Measurements from ENCODE around the gene ADAMTSL1.

The ADAMTSL1 gene

DNA sequence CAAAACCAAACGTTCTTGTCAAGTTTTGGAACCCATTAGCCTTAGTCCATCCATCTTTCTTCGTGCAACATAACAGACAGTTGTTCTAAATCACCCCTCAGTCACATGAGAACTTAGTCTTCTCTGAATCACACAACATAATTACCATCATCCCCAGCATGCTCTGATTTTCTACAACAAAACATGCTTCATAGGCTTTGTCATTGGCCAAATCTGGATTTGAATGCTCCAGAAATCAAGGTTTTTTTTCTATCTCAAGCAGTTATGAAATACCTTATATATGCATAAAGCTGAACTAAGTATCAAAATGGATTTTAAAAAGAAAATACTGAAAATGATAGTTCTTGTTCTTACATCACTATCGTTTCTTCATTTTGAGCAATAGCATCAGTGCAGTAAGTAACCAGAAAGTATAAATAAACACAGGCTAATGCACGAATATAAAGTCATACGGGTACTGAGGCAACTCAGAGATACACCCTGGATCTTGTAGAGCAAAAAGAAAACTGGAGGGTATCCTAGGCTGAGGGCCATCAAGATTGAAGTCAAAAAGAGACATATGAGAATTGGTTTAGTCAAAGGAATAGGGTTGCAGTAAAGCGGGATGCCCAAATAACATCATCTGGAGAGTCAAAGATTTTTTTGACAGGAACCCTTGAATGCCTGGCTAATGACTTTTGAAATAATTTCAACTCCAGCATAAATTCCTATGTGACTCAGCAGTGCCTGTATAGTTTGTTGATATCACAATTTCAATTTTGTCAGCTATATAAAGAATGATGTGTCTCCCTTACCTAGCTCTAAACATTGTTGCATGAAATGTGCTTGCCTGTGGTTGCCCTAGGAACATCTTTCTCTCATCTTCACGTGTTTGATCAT lies 164.7 kb downstream of the ADAMTSL1 start:
- Histone ChIP-seq H3K27ac (ENCODE audit: low read depth, low read length) (no peak overlapping the region), H3K4me3 (ENCODE audit: low read length) (no peak overlapping the region), H3K4me1 (ENCODE audit: insufficient read depth, low read length) (no peaks in the 10 kb centered on the region), H3K9ac (ENCODE audit: low read depth, low read length) (no peak overlapping the region), H3K36me3 (ENCODE audit: insufficient read depth, low read length) (no peaks in the 10 kb centered on the region), H3K27me3 (ENCODE audit: insufficient read depth, low read length) (no peaks in the 10 kb centered on the region), H3K9me3 (ENCODE audit: insufficient read depth, low read depth, low read length) (no peaks in the 10 kb centered on the region)
- WGBS = 94% methylated on average over 7 of the region's 7 CpGs

DNA sequence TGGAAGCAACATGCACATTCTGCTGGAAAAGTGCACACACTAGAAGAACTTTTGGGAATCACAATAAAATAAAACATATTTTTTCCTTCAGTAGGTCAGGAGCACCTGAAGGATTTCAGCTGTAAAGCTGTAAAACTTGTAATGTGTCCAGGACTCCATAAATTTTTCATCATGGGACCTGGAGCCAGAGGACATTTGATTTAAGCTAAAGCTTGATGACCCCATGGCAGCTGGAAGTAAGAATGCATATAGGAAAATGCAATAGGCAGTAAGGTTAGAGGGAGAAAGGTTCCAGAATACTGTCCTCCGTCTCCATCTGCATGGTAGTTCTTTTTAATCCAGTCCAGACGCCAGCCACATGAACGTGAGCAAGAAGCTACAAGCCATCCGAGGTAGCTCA lies 166.0 kb downstream of the ADAMTSL1 start:
- no peak overlapping the region for H3K27ac ChIP-seq (ENCODE audit: low read depth, low read length)
- H3K36me3 ChIP-seq (ENCODE audit: insufficient read depth, low read length) = no peaks in the 10 kb centered on the region
- H3K9me3 ChIP-seq (ENCODE audit: insufficient read depth, low read depth, low read length) = no peaks in the 10 kb centered on the region
- WGBS = 94% methylated on average over 4 of the region's 4 CpGs
- no peaks in the 10 kb centered on the region for H3K27me3 ChIP-seq (ENCODE audit: insufficient read depth, low read length)
- H3K4me3 ChIP-seq (ENCODE audit: low read length) = no peak overlapping the region
- no peak overlapping the region for H3K9ac ChIP-seq (ENCODE audit: low read depth, low read length)
- H3K4me1 ChIP-seq (ENCODE audit: insufficient read depth, low read length) = no peaks in the 10 kb centered on the region

DNA sequence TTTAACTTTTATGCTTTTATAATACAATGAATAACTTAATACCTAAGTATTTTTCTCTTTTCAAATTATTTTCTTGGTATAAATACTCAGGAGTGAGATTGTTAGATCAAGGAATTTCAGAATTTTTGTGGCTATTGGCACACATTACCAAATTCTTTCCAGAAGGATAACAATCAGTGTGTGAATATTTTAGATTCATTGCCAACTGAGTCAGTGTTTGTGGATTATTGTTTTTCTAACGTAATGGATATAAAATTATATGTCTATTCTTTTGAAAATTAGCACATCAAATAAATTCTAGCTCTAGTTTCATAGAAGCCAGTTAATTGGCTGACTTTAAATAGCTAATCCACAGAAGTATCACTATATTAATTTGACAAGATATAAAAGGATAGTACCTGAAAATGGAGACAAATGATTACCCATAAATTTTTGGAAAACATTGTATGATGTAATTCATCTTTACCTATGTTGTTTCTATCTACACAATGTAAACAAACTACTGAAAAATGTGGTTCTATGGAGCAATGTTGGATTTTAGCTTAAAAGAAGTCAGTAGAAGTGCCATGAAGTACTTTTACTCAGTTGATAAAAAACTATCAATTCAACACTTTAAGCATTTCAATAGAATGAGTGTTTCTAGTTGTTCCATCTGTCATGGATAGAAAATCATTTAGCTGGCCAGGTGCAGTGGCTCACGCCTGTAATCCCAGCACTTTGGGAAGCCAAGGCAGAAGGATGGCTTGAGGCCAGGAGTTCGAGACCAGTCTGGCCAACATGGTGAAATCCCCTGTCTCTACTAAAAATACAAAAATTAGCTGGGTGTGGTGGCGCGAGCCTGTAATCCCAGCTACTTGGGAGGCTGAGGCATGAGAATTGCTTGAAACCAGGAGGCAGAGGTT lies 185.1 kb downstream of the ADAMTSL1 start:
- H3K27ac ChIP-seq (ENCODE audit: low read depth, low read length) = no peak overlapping the region
- WGBS = 93% methylated on average over 4 of the region's 5 CpGs
- no peak overlapping the region for H3K9ac ChIP-seq (ENCODE audit: low read depth, low read length)
- no peak overlapping the region for H3K4me3 ChIP-seq (ENCODE audit: low read length)
- no peaks in the 10 kb centered on the region for H3K4me1 ChIP-seq (ENCODE audit: insufficient read depth, low read length)
- no peaks in the 10 kb centered on the region for H3K27me3 ChIP-seq (ENCODE audit: insufficient read depth, low read length)
- no peaks in the 10 kb centered on the region for H3K9me3 ChIP-seq (ENCODE audit: insufficient read depth, low read depth, low read length)
- H3K36me3 ChIP-seq (ENCODE audit: insufficient read depth, low read length) = no peaks in the 10 kb centered on the region

DNA sequence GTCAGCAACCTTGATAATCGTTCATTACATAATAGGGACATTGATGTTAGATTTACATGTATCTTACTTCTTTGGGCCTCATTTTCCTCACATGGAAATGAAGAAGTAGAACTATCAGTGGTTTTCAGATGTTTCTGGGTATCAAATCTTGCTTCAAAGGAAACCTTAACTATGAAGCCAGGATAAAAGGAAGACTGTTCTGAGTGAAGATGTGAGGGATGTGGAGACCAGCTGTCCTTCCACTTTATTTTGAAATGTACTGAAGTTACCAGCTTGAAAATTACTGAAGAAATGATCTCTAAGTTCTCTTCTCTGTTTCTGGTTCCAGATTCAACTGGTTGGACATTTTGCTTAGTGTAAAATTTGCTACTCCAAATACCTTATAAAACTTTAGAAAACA lies 186.0 kb downstream of the ADAMTSL1 start:
- no peak overlapping the region for H3K27ac ChIP-seq (ENCODE audit: low read depth, low read length)

DNA sequence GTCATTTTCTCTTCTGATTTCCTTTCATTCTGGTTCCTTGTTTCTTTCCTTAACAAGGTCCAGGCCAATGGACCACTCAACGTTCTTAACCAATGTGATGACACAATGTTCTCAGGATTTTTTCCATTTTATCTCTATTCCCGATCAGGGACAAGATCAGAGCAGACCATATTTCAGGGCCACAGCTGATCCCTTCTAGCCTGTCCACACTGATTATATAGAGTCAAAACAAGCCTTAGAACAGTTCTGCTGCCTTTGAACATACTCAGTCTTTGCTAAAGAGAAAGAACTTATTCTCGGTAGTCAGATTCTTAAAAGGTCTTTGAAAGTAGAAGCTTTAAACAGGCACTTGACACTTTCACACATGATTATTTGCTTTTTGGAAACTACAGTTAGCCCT lies 188.4 kb downstream of the ADAMTSL1 start:
- Histone ChIP-seq H3K27me3 (ENCODE audit: insufficient read depth, low read length) (no peaks in the 10 kb centered on the region), H3K27ac (ENCODE audit: low read depth, low read length) (no peak overlapping the region), H3K4me3 (ENCODE audit: low read length) (no peak overlapping the region), H3K36me3 (ENCODE audit: insufficient read depth, low read length) (no peaks in the 10 kb centered on the region), H3K9ac (ENCODE audit: low read depth, low read length) (no peak overlapping the region), H3K9me3 (ENCODE audit: insufficient read depth, low read depth, low read length) (no peaks in the 10 kb centered on the region), H3K4me1 (ENCODE audit: insufficient read depth, low read length) (no peaks in the 10 kb centered on the region)
- 89% methylated on average over 3 of the region's 3 CpGs for WGBS

More for the DNA sequence above, 186.0 kb downstream of the ADAMTSL1 start:
- Histone ChIP-seq H3K9ac (ENCODE audit: low read depth, low read length) (no peak overlapping the region), H3K27me3 (ENCODE audit: insufficient read depth, low read length) (no peaks in the 10 kb centered on the region), H3K4me1 (ENCODE audit: insufficient read depth, low read length) (no peaks in the 10 kb centered on the region), H3K9me3 (ENCODE audit: insufficient read depth, low read depth, low read length) (no peaks in the 10 kb centered on the region), H3K4me3 (ENCODE audit: low read length) (no peak overlapping the region), H3K36me3 (ENCODE audit: insufficient read depth, low read length) (no peaks in the 10 kb centered on the region)
- 100% methylated on average over 1 of the region's 1 CpG for WGBS

DNA sequence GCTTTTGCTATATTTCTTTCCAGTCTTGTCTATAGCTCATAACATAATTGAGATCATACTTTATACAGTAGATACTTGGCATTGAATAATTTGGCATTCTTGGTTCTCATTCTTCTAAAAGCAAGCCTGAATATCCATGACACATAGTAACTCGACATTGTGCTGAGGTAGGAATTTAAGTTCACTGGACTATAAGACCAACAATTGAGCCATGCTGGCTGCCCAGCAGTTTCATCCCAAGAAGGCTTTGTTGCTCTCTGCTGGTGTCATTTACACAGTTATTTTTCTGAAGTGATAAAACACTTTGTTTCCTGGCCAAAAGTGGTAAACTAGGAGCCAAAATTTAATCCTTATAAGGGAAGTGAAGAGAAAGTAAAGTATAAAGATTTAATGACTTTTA lies 192.0 kb downstream of the ADAMTSL1 start:
- Histone ChIP-seq H3K36me3 (ENCODE audit: insufficient read depth, low read length) (no peaks in the 10 kb centered on the region), H3K9ac (ENCODE audit: low read depth, low read length) (no peak overlapping the region), H3K4me3 (ENCODE audit: low read length) (no peak overlapping the region), H3K27me3 (ENCODE audit: insufficient read depth, low read length) (no peaks in the 10 kb centered on the region), H3K4me1 (ENCODE audit: insufficient read depth, low read length) (peaks cover 6% of the 10 kb centered on the region; the same call in 1 of the 2 replicates), H3K27ac (ENCODE audit: low read depth, low read length) (no peak overlapping the region), H3K9me3 (ENCODE audit: insufficient read depth, low read depth, low read length) (no peaks in the 10 kb centered on the region)
- WGBS = 100% methylated on average over 1 of the region's 1 CpG

DNA sequence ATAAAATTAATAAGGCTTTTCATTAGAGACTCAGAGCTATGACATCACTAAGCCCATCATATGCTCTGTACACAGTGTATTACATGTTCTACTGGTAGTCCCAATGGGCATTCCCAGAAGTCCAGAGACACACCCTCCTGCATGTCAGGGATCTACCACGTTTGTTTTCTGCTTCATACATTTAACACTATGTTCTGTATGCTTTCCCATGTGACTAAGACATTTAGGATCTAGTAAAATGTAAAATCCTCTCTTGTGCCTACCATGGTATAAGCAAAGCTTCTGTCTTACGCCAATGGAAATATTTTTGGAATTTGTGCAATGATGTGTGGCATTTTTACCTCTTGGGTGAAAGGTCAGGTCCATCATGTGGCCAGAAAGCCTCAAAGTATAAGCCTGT lies 192.4 kb downstream of the ADAMTSL1 start:
- Histone ChIP-seq H3K9ac (ENCODE audit: low read depth, low read length) (no peak overlapping the region), H3K4me3 (ENCODE audit: low read length) (no peak overlapping the region), H3K36me3 (ENCODE audit: insufficient read depth, low read length) (no peaks in the 10 kb centered on the region), H3K4me1 (ENCODE audit: insufficient read depth, low read length) (peaks cover 6% of the 10 kb centered on the region; the same call in 1 of the 2 replicates), H3K27me3 (ENCODE audit: insufficient read depth, low read length) (no peaks in the 10 kb centered on the region), H3K9me3 (ENCODE audit: insufficient read depth, low read depth, low read length) (no peaks in the 10 kb centered on the region), H3K27ac (ENCODE audit: low read depth, low read length) (no peak overlapping the region)
- 98% methylated on average over 2 of the region's 2 CpGs for WGBS

DNA sequence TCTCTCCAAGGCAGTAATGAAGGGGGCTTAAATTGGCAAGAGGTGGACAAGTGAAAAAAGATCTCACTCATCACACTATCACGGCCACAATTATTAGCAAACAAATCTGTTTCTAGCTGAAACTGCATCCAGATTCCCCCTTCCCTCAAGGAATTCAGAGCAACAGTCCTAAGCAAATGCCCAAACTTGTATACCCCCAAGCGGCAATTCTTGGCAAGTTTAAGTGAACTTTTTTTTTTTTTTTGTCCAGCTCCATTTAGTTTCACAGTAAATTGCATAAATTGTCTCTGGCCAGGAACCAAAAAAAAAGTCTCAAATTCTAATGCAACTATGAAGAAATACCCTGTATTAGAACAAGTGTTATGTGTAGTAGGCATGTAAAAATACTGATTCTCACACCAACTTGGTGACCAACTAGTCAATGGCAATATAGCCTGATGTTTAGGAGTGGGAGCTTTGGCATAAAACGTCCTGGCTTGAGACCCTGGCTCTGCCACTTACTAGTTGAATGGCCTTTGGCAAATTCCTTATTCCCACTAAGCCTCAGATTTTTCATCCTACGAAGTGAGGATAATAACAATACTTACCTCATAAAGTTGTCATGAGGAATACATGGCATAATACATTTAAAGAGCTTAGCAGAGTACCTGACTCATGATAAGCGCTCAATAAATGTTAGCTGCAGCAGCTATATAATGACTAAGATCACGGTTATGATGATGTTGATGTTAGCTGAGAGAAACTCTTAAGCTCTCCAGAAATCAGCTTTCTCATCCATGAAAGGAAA lies 193.2 kb downstream of the ADAMTSL1 start:
- H3K9ac ChIP-seq (ENCODE audit: low read depth, low read length) = no peak overlapping the region
- H3K4me3 ChIP-seq (ENCODE audit: low read length) = no peak overlapping the region
- H3K27ac ChIP-seq (ENCODE audit: low read depth, low read length) = no peak overlapping the region
- no peaks in the 10 kb centered on the region for H3K9me3 ChIP-seq (ENCODE audit: insufficient read depth, low read depth, low read length)
- H3K36me3 ChIP-seq (ENCODE audit: insufficient read depth, low read length) = no peaks in the 10 kb centered on the region
- 93% methylated on average over 6 of the region's 6 CpGs for WGBS
- peaks cover 6% of the 10 kb centered on the region; the same call in 1 of the 2 replicates for H3K4me1 ChIP-seq (ENCODE audit: insufficient read depth, low read length)
- no peaks in the 10 kb centered on the region for H3K27me3 ChIP-seq (ENCODE audit: insufficient read depth, low read length)

DNA sequence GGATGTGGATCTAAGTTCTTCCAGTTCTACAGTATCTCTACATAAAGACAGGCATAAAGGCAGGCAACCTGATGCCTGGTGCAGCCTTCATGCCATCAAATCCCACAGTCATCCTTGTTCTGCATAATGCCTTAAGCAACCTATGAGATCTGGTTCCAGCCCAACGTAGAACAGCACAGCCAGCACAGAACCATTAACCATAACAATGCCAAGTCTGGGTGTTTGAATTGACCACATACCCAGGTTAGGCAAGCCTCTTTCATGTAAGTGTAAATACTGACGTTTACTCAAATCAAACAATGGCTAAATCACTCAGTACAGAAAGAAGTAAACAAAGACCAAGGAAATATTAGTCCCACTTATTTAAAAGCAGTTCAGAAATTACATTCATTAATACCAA lies 195.0 kb downstream of the ADAMTSL1 start:
- Histone ChIP-seq H3K9me3 (ENCODE audit: insufficient read depth, low read depth, low read length) (no peaks in the 10 kb centered on the region), H3K4me1 (ENCODE audit: insufficient read depth, low read length) (peaks cover 6% of the 10 kb centered on the region; the same call in 1 of the 2 replicates), H3K27me3 (ENCODE audit: insufficient read depth, low read length) (no peaks in the 10 kb centered on the region), H3K9ac (ENCODE audit: low read depth, low read length) (no peak overlapping the region), H3K36me3 (ENCODE audit: insufficient read depth, low read length) (no peaks in the 10 kb centered on the region), H3K4me3 (ENCODE audit: low read length) (no peak overlapping the region), H3K27ac (ENCODE audit: low read depth, low read length) (no peak overlapping the region)
- WGBS = 25% methylated on average over 2 of the region's 2 CpGs

DNA sequence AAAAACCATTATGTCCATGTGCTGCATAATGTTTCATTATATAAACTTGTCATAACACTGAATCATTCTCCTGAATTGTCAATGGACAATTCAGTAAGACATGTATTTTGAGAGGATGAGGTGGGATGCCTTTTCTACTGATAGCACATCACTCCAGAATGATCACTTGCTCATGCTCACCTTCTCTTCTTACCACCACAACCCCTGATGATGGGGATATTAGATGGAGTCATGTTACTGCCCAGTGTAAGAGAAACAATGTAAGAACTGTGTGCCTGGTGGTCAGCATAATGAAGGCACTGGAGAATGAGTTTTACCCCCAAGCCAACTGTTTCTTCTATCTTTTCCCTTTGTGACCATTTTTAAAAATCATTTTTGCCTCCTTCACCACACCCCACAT lies 198.8 kb downstream of the ADAMTSL1 start:
- Histone ChIP-seq H3K9me3 (ENCODE audit: insufficient read depth, low read depth, low read length) (no peaks in the 10 kb centered on the region), H3K27me3 (ENCODE audit: insufficient read depth, low read length) (no peaks in the 10 kb centered on the region), H3K4me1 (ENCODE audit: insufficient read depth, low read length) (peaks cover 6% of the 10 kb centered on the region; the same call in 1 of the 2 replicates), H3K4me3 (ENCODE audit: low read length) (no peak overlapping the region), H3K9ac (ENCODE audit: low read depth, low read length) (no peak overlapping the region), H3K27ac (ENCODE audit: low read depth, low read length) (no peak overlapping the region), H3K36me3 (ENCODE audit: insufficient read depth, low read length) (no peaks in the 10 kb centered on the region)

Data from HUES64 (cell line).